Hepatocyte (in vitro differentiated cells): ENCODE results near the gene IRX4.

Experiments used
- EZH2phosphoT487 ChIP-seq: fragments of 200-600 bp; sonication (generic); IDR thresholded peaks from one replicate; pipeline ENCODE4 v1.6.1; 2018; ENCODE audit warnings: antibody characterized with exemption, mild to moderate bottlenecking, low read depth, moderate library complexity; ENCODE audit not compliant: unreplicated experiment, severe bottlenecking
- TF ChIP-seq, protein P1 (sequence below): fragments of 200-600 bp; sonication (generic); IDR thresholded peaks from 2 replicates; pipeline ENCODE4 v1.5.1; 2016; ENCODE audit warnings: antibody characterized with exemption, mild to moderate bottlenecking; ENCODE audit not compliant: poor library complexity

DNA sequence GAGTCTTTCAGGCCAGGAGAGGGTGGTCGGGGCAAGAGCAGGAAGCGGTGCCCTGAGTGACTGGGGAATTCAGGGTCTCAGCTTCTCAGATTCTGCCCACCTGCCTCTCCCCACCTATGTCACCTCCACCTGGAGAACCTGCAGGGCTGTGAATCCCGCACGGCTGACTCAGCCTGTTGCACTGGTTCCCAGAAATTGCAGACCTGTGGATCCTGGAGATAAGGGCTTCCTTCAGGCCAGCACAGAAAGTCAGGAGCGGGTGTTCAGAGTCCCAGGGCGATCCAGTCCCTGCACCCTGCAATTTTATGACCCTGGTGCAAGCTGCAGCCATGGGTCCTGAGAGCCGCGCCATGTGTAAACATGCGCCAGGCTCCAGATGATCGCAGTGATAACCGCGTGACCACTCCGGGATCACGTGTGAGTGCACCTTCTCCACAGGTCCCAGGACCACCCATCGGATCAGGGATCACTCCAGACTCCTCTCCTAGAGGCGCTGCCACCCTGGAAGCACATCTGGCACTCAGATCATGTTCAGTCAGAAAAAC, 17.8 kb downstream of the IRX4 start:
- TF ChIP-seq, protein P1, sequence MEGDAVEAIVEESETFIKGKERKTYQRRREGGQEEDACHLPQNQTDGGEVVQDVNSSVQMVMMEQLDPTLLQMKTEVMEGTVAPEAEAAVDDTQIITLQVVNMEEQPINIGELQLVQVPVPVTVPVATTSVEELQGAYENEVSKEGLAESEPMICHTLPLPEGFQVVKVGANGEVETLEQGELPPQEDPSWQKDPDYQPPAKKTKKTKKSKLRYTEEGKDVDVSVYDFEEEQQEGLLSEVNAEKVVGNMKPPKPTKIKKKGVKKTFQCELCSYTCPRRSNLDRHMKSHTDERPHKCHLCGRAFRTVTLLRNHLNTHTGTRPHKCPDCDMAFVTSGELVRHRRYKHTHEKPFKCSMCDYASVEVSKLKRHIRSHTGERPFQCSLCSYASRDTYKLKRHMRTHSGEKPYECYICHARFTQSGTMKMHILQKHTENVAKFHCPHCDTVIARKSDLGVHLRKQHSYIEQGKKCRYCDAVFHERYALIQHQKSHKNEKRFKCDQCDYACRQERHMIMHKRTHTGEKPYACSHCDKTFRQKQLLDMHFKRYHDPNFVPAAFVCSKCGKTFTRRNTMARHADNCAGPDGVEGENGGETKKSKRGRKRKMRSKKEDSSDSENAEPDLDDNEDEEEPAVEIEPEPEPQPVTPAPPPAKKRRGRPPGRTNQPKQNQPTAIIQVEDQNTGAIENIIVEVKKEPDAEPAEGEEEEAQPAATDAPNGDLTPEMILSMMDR: no peak
- no peak for TF ChIP-seq EZH2phosphoT487
